ENCODE measurements around the gene MAGEA1. TPM values are rescaled to one million over a fixed set of nuclear protein-coding genes. Genes with fewer than 3 reads are reported as not detected.
"Not testable (repeated sequence)": the region's sequence is repeated elsewhere in the genome, so short reads cannot be mapped to it uniquely, and the experiment has no call there.

MAGEA1 gene
- total RNA-seq, 1 donor from 2014 or later: not detected

GRCh38 chrX:153158319-153158718 is 20.8 kb upstream of the MAGEA1 start:
- DNase-seq (ENCODE audit: low spot score): no peak
- Mint-ChIP-seq H3K9me3 (ENCODE audit: unreplicated experiment) (no peaks in the 10 kb centered on the region), H3K27ac (ENCODE audit: unreplicated experiment) (no peak overlapping the region), H3K27me3 (ENCODE audit: unreplicated experiment) (no peaks in the 10 kb centered on the region), H3K36me3 (ENCODE audit: low read depth, unreplicated experiment) (no peaks in the 10 kb centered on the region), H3K4me3 (ENCODE audit: unreplicated experiment) (no peak overlapping the region), H3K4me1 (ENCODE audit: unreplicated experiment) (no peaks in the 10 kb centered on the region)
- TF ChIP-seq, protein P1, sequence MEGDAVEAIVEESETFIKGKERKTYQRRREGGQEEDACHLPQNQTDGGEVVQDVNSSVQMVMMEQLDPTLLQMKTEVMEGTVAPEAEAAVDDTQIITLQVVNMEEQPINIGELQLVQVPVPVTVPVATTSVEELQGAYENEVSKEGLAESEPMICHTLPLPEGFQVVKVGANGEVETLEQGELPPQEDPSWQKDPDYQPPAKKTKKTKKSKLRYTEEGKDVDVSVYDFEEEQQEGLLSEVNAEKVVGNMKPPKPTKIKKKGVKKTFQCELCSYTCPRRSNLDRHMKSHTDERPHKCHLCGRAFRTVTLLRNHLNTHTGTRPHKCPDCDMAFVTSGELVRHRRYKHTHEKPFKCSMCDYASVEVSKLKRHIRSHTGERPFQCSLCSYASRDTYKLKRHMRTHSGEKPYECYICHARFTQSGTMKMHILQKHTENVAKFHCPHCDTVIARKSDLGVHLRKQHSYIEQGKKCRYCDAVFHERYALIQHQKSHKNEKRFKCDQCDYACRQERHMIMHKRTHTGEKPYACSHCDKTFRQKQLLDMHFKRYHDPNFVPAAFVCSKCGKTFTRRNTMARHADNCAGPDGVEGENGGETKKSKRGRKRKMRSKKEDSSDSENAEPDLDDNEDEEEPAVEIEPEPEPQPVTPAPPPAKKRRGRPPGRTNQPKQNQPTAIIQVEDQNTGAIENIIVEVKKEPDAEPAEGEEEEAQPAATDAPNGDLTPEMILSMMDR (IDR thresholded peaks at IDR 0.05; ENCODE audit: unreplicated experiment): no peak

DNA sequence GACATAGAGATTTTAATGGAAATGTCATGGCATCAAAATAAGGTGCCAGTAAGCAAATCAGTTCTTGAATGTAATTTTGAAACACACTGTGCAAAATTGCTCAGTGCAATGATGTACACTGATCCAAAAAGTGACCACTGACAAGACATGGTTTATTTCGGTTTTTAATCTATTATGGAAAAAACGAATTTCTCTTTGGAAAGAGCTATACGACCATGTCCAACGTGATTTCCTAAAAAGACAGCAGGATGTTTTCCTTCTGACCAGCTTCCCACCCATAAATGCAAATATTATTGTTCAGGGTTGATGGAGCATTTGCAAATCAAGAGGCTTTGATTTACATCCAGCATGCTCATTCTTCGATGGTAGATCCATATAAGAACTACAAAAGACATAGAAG is 17.1 kb upstream of the MAGEA1 start:
- Mint-ChIP-seq H3K4me3 (ENCODE audit: unreplicated experiment) (no peak overlapping the region), H3K9me3 (ENCODE audit: unreplicated experiment) (no peaks in the 10 kb centered on the region), H3K27me3 (ENCODE audit: unreplicated experiment) (no peaks in the 10 kb centered on the region), H3K36me3 (ENCODE audit: low read depth, unreplicated experiment) (no peaks in the 10 kb centered on the region), H3K27ac (ENCODE audit: unreplicated experiment) (no peak overlapping the region), H3K4me1 (ENCODE audit: unreplicated experiment) (no peaks in the 10 kb centered on the region)
- TF ChIP-seq, protein P1 (IDR thresholded peaks at IDR 0.05; ENCODE audit: unreplicated experiment): no peak
- no peak for DNase-seq (ENCODE audit: low spot score)

- TF ChIP-seq, protein P1 (IDR thresholded peaks at IDR 0.05; ENCODE audit: unreplicated experiment): no peak
- Mint-ChIP-seq H3K27ac (ENCODE audit: unreplicated experiment) (no peak overlapping the region), H3K27me3 (ENCODE audit: unreplicated experiment) (no peaks in the 10 kb centered on the region), H3K4me1 (ENCODE audit: unreplicated experiment) (no peaks in the 10 kb centered on the region), H3K36me3 (ENCODE audit: low read depth, unreplicated experiment) (no peaks in the 10 kb centered on the region), H3K4me3 (ENCODE audit: unreplicated experiment) (no peak overlapping the region), H3K9me3 (ENCODE audit: unreplicated experiment) (no peaks in the 10 kb centered on the region)
- no peak for DNase-seq (ENCODE audit: low spot score)
Observed at GRCh38 chrX:153164733-153165132, 14.4 kb upstream of the MAGEA1 start.

- H3K36me3 Mint-ChIP-seq (ENCODE audit: low read depth, unreplicated experiment); H3K27me3 Mint-ChIP-seq (ENCODE audit: unreplicated experiment); H3K27ac Mint-ChIP-seq (ENCODE audit: unreplicated experiment); H3K9me3 Mint-ChIP-seq (ENCODE audit: unreplicated experiment); H3K4me1 Mint-ChIP-seq (ENCODE audit: unreplicated experiment); DNase-seq (ENCODE audit: low spot score); H3K4me3 Mint-ChIP-seq (ENCODE audit: unreplicated experiment): not testable (repeated sequence)
Observed at GRCh38 chrX:153168423-153168822, 10.7 kb upstream of the MAGEA1 start.

GRCh38 chrX:153181822-153182221 is 2.7 kb downstream of the MAGEA1 start:
- no peak for DNase-seq (ENCODE audit: low spot score)
- no peaks in the 10 kb centered on the region for H3K4me1 Mint-ChIP-seq (ENCODE audit: unreplicated experiment)
- H3K9me3 Mint-ChIP-seq (ENCODE audit: unreplicated experiment): no peaks in the 10 kb centered on the region
- H3K4me3 Mint-ChIP-seq (ENCODE audit: unreplicated experiment): no peak overlapping the region
- no peaks in the 10 kb centered on the region for H3K27me3 Mint-ChIP-seq (ENCODE audit: unreplicated experiment)
- TF ChIP-seq, protein P1 (IDR thresholded peaks at IDR 0.05; ENCODE audit: unreplicated experiment): no peak
- H3K36me3 Mint-ChIP-seq (ENCODE audit: low read depth, unreplicated experiment): no peaks in the 10 kb centered on the region
- H3K27ac Mint-ChIP-seq (ENCODE audit: unreplicated experiment): no peak overlapping the region

GRCh38 chrX:153184787-153185186 is 5.7 kb downstream of the MAGEA1 start:
- H3K4me3 Mint-ChIP-seq (ENCODE audit: unreplicated experiment): no peak overlapping the region

More at GRCh38 chrX:153184787-153185186, 5.7 kb downstream of the MAGEA1 start:
- H3K27ac Mint-ChIP-seq (ENCODE audit: unreplicated experiment): no peak overlapping the region
- H3K36me3 Mint-ChIP-seq (ENCODE audit: low read depth, unreplicated experiment): no peaks in the 10 kb centered on the region
- peaks cover under 1% of the 10 kb centered on the region for H3K27me3 Mint-ChIP-seq (ENCODE audit: unreplicated experiment)
- H3K9me3 Mint-ChIP-seq (ENCODE audit: unreplicated experiment): no peaks in the 10 kb centered on the region
- TF ChIP-seq, protein P1 (IDR thresholded peaks at IDR 0.05; ENCODE audit: unreplicated experiment): no peak
- DNase-seq (ENCODE audit: low spot score): no peak
- H3K4me1 Mint-ChIP-seq (ENCODE audit: unreplicated experiment): no peaks in the 10 kb centered on the region

Measured in endothelial cell (in vitro differentiated cells).